ENCODE results near the gene TMEM50A.
A peak's percentile ranks its signal among the peaks of the same experiment; 100 is the strongest.
"Not testable (repeated sequence)": the region's sequence is repeated elsewhere in the genome, so short reads cannot be mapped to it uniquely, and the experiment has no call there.

The TMEM50A gene

DNA sequence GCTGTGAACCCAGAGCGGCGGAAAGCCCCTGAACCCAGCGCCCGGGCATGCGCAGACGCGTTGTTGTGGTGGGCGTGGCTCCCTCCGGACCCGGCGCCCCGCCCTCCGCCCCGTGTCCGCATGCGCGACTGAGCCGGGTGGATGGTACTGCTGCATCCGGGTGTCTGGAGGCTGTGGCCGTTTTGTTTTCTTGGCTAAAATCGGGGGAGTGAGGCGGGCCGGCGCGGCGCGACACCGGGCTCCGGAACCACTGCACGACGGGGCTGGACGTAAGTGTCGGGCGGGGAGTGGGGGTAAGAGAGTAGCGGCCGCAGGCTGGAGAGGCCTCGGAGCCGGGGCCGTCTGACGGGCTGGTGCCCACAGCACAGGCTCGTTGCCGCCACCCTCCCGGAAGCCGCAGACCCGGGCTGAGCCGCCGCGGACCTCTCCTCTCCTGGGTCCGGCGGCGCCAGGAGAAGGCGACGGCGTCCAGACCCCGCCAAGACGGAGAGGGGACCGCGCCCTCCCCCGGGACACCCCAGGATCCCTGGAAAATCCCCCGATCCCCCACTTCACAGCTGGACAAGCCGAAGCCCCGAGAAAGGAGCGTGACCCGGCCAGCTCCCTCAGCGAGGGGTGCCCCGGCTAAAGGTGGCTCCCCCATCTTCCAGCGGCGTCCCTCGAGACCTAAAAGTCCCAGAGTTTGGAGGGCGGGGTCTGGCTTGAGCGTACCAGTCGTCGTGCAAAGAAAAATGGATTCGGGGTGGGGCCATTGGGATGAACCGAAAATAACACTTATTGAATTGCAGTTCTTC is at the start of gene TMEM50A:
Gene TMEM50A (plus strand): TSS at position 147 of the 794 bp plus-strand sequence. CDS start 2,153 bp downstream, outside the sequence.
- DNase-seq, result peak; percentile 66

DNA sequence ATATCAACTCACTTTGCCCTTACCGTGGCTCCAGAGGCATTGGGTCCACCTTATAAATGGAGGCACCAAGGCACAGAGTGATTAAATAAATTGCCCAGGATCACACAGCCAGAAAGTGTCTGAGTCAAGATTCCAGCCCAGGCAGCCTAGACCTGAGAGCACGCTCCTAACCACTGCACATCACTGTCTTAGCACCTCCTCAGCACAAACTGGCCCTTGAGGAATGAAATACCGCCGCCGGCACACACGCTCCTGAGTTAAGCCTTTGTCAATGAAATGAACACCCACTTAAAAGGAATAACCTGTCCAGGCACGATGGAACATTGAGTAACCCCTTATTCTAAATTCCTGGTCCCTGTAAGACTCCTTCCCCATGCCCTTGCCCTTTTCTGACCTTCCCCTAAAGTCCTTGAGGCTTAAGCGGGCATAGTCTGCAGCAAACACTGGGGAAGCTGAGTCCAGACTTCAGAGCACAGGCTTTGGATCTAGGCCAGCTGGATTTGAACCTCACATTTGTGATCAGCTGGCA is 49.5 kb upstream of the TMEM50A start:
- not testable (repeated sequence) for DNase-seq

DNA sequence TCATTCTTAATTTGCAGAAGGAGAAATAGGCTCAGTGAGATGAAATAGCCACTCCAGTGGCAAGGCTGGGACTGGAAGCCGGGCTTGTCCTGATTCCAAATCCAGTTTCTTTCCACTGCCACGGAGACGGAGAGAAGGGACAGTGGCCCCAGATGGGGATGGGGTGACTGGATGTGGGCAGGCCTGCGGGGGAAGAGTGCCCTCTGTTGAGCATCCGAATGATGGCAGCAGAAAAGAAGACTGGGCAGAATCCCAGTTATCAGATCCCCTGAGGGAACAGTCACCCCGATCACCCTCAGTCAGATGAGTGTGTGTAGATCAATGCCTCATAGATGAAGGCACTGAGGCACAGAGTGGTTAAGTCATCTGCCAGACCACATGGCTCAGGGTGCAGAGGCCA is 48.1 kb upstream of the TMEM50A start:
- not testable (repeated sequence) for DNase-seq

DNA sequence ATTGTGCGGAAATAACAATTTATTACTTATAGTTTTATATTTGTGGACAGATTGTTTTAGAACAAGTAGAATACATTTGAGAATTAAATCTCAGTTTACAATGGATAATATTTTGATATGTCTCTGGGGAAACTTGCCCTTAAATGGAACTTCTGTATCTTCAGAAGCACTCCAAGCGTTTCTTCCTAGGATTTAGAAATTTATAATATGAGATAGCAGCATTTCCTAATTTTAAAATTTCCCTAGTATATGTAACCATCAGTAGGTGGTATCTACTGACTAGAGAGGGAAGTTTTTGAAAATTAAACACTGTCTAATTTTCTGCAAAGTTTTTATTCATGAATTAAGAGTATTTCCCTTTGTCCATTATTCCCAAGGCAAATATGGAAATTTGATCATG is 44.7 kb upstream of the TMEM50A start:
- DNase-seq, result not testable (repeated sequence)

DNA sequence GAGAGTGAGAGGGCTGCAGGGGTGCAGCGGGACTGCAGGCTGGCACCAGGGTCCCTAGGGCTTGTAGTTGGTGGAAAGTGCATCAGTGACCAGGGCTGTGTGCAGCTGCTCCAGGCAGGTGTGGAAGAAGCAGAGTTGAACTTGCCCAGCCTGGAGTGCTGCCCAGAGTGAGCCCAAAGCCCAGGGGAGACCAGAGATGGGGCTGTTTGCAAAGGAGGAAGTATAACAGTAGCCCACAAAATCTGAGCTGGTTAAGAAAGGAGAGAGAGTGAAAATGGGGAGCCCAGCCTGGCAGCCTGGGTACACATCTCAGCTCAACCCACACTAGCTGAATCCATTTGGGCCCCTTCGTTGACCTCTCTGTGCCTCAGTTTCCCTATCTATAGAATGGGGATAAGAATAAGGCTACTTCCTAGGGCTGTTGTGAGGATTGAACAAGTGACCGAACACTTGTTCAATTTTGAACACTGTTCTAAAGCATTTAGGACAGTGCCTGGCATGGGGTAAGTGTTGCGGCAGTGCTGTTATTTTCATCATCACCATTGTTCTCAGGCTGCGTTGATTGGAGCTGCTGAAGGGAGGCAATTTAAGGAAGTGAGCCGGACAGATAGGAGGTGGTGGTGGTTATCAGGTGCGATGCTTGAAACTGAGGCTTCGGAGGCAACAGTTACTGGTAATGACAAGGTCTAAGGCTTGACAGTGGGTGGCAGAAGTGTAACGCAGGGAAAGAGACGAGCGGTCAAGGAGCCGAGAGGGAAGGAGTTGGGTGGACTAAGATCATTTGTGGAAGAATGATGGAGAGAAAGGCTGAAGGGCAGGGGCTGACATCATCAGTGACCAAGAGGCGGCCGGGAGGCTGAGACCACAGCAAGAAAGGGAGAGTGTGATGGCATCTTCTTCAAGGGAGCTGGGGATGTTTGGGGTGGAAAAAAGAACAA is 43.0 kb upstream of the TMEM50A start:
- DNase-seq, result not testable (repeated sequence)

DNA sequence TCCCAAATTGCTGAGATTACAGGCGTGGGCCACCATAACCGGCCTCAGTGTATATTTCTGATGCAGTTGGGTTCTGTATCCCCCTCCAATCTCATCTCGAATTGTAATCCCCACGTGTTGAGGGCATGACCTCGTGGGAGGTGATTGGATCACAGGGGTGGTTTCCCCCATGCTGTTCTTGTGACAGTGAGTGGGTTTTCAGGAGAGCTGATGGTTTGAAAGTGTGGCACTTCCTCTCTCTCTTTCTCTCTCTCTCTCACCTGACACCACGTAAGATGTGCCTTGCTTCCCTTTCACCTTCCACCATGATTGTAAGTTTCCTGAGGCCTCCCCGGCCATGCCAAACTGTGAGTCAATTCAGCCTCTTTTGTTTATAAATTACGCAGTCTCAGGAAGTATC is 41.6 kb upstream of the TMEM50A start:
- not testable (repeated sequence) for DNase-seq

DNA sequence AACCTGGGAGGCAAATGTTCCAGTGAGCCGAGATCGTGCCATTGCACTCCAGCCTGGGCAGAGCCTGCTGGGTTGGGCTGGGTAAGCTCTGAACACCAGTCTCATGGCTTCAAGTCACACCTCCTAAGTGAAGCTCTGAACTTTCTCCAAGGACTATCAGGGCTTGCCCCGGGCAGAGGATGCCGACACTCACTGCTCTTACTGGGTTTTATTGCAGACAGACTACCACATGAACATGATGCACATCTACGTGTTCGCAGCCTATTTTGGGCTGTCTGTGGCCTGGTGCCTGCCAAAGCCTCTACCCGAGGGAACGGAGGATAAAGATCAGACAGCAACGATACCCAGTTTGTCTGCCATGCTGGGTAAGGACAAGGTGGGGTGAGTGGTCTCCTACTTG is 37.4 kb upstream of the TMEM50A start:
- not testable (repeated sequence) for DNase-seq

DNA sequence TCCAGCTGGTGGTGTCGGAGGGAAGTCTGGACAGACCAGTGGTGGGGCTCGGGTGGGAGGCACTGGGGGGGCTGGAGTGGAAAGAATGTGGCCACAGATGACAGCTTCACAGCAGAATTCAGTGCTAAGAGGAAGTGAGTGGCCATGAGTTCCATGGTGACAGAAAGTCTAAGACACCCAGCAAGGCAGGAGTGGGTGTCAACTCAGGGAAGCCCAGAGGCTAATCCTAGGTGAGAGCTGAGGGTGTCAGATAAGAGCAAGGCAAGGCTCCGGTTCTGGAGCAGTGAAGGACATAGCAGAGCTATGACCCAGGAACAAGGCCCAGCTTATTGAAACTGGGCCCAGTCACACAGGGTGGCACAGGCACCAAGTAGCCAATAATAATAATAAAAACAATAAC is 35.8 kb upstream of the TMEM50A start:
- DNase-seq, result not testable (repeated sequence)

DNA sequence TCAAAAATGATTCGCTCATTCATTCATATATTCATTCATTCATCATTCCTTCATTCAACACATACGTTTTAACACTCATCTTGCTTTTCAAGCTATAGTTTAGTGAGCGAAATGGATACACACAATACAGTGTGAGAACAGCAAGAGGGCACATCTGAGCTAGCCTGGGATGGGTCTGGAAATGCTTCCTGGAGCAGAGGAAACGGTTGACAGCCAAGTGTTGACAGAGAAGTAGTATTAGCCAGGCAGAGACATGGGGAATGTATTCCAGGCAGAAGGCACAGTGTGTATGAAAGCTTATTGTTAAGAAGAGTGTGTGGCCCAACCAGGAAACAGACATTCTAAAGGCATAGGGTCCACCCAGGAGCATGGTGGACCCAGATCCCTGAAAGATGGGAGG is 33.2 kb upstream of the TMEM50A start:
- DNase-seq, result not testable (repeated sequence)

DNA sequence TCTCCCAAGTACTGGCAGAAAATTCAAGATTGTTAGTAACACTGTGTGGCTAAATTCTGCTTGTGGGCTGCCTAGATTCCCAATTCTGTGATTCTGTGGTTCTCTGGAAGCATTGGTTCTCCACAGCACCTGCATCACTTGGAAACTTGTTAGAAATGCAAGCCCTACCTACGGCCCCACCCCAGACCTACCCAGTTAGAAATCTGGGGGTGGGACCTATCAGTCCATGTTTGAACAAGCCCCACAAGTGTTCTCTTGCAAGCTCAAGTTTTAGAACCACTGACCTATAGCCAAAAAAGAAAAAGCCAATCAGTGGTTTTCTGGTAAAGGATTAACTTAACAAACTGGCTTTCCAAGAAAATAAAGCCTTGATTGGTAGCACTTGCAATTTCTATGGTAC is 30.0 kb upstream of the TMEM50A start:
- not testable (repeated sequence) for DNase-seq

DNA sequence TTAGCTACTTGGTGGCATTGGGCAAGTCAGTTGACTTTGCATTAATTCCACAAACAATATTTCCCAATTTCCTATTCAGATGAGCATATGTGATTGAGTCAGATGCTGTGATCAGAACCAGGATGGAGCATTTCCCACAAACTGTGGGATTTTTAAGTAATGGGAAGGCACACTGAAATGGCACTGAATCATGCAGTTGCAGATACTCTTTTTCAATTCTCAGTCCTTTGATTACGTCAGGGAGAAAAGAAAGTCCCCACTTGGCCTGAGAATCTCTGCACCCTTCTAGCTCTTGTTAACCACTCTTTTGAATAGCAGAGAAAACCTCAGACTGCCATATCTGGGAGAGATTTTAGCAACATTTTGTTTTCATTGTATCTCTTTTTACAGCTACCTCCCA is 29.0 kb upstream of the TMEM50A start:
- DNase-seq, result not testable (repeated sequence)

DNA sequence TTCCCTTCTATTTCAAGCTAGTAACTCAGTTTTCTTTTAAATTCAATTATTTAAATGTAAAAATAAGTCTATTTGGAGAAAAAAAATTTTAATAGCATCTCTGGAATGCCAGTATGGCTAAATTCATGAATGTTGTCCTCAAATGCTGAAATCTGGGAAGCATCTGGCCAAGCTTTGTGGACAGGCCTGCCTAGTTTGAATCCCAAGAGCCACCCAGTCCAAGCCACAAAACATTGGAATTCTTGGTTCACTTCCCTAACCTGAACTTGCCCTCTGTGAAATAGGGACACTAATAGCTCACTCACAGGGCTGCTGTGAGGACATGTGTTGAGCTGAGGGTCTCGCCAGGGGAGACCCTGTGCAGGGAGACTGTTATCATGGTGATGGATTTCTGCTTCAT is 28.6 kb upstream of the TMEM50A start:
- DNase-seq, result not testable (repeated sequence)

DNA sequence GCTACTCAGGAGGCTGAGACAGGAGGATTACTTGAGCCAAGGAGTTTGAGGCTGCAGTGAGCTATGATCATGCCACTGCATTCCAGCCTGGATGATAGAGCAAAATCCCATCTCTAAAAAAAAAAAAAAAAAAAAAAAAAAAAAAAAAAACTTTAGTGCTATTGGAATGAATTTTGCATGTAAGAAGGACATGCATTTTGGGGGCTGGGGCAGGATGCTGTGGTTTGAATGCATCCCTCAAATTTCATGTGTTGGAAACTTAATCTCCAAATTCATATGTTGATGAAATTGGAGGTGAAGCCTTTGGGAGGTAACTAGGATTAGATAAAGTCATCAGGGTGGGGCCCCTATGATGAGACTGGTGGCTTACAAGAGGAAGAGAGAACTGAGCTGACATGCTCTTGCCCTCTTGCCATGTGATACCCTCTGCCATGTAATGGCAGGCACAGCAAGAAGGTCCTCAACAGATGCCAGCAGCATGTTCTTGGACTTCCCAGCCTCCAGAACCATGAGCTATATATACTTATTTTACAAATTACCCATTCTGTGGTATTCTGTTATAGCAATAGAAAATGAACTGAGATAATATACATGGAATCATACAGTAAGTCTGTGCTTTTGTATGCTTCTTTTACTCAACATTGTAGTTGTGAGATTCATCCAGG is 25.2 kb upstream of the TMEM50A start:
- not testable (repeated sequence) for DNase-seq

DNA sequence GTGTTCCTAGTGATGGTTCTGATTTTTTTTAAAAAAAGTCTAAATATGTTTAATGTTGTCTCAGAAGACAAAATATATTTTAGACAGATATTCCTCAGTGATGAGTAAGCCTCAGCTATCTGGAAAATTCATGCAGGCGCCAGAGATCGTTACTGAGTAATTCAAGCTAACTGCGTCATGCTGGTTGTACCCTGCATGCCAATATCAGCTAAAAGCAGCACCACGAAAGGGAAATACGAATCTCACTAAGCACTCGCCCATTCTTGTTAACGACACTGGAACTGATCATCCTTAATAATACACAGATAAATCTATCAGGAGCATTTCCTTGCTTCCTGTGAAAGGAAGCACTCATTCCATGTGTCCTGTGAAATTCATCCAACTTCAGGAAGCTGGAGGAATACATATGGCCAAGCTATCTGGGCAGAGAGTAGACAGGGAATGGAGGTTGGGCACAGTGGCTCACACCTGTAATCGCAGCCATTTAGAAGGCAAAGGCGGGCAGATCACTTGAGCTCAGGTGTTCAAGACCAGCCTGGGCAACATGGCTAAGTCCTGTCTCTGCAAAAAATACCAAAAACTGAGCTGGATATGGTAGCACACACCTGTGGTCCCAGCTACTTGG is 17.7 kb upstream of the TMEM50A start:
- DNase-seq, result not testable (repeated sequence)

DNA sequence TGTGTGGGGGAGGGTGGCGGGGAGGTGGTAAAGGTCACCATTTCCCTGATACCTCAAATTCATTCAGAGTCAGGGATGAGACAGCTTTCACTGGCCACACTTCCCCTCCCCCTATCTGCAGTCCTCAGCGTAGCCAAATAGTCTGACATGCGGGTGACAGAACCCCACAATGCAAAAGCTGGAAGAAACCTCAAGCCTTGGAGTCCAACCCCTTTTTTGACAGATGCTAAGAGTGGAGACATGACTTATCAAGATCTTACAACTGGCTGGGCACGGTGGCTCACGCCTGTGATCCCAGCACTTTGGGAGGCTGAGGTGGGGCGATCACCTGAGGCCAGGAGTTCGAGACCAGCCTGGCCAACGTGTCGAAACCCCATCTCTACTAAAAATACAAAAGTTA is 16.0 kb upstream of the TMEM50A start:
- DNase-seq, result not testable (repeated sequence)

DNA sequence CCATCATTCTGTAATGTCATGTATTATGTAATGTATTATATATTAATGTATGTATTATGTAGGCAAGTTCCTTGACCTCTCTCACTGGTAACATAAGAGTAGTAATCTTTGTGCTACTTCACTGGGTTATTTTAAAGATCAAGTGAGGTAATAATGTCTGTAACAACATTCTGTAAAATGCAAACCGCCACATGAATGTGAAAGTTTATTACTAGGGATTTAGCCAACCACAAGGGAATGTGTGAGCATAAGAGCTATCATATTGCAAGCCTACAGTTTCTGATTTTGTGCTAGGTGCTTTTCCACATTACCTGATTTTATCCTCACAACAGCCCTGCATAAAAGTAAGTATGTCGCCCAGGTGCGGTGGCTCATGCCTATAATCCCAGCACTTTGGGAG is 13.7 kb upstream of the TMEM50A start:
- DNase-seq, result not testable (repeated sequence)

DNA sequence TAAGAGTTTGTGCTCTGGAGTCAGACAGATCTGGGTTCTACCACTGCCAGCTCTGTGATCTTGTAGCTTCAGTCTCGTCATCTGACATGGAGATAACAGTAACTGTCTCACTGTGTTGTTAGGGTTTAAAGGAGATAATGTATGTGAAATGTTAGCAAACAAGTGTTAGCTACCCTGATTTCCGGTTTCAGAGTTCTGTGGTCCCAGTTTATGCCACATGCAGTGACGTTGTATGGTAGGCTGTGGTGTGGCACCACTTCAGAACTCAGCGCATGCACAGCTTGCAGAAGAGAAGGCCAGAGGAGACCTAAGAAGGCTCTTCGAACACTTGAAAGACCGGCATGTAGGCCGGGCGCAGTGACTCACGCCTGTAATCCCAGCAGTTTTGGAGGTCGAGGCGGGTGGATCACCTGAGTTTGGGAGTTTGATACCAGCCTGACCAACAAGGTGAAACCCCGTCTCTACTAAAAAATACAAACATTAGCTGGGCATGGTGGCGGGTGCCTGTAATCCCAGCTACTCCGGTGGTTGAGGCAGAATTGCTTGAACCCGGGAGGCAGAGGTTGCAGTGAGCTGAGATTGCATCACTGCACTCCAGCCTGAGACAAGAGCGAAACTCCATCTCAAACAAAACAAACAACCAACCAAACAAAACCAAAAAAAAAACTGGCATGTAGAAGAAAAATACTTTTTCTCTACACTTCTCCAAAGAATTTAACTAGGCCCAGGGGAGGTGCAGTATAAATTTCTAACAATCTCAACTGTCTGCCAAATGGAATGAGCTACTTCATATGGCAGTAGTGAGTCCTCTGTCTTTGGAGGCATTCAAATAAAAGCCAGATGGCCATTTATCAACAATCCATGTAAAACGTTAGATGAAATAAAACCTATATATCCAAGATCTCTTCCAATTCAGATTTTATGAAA is 10.0 kb upstream of the TMEM50A start:
- not testable (repeated sequence) for DNase-seq

DNA sequence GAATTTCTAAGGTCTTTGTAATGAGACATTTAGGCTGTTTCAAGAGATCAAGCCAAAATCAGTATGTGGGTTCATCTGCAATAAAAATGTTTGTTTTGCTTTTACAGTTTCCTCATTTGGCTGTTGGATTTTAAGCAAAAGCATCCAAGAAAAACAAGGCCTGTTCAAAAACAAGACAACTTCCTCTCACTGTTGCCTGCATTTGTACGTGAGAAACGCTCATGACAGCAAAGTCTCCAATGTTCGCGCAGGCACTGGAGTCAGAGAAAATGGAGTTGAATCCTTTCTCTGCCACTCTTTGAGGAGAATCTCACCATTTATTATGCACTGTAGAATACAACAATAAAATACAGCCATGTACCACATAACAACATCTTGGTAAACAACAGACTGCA is 9.3 kb upstream of the TMEM50A start:
- not testable (repeated sequence) for DNase-seq

DNA sequence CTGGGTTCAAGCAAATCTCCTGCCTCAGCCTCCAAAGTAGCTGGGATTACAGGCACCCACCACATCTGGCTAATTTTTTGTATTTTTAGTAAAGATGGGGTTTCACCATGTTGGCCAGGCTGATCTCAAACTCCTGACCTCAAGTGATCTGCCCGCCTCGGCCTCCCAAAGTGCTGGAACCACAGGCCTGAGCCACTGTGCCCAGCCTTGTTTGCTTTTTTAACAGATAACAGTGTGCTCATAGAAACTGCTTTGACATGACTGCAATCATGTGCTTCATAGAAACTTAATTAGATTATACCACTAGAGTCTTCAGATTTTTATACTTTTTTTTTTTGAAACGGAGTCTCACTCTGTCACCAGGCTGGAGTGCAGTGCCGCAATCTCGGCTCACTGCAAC is 8.8 kb upstream of the TMEM50A start:
- not testable (repeated sequence) for DNase-seq

DNA sequence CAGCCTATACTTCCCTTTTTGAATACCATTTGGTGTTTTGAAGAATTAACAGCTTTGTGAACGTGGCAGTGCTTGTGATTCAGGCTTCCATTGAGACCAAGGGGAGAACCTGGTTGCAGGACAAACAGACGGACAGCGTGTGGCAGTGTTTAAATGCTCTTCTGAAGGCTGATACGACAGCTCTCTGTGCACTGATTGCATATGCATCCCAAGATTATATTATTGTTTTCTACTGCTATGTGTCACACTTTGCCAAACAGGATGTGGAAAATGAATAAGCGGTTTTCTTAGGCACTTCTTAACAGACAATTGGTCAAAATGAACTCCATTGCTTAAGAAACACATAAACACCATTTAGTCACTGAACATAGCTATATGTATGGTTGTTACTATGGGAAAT is 8.2 kb upstream of the TMEM50A start:
- DNase-seq, result not testable (repeated sequence)

DNA sequence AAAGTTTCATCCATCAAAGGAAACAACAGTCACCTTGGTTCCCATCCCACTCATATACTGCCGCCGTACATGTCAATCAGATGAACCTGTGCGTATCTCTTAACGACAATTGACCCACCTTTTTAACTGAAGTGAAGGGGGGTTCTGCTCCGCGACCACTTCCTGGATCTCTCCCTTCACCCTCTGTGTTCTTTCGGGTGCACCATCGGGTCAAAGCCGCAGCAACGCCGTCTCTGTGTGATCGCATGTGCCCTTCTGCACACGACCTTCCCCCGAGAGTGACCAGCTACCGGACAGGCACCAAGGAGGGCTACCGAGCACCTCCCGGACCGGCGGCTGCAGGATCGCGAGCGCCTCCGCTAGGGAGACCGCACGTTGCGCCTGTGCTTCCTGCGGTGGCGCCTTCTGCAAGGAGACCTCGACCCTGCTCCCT is 1.2 kb upstream of the TMEM50A start:
- DNase-seq, result not testable (repeated sequence)
